Choroid plexus epithelial cell (primary cell): ENCODE data around the gene GTF2A2.
A peak's percentile ranks its signal among the peaks of the same experiment; 100 is the strongest.
"Not testable (repeated sequence)": the region's sequence is repeated elsewhere in the genome, so short reads cannot be mapped to it uniquely, and the experiment has no call there.

Experiments
- DNase-seq: peaks from one replicate; pipeline ENCODE4 v3.0.0-alpha.2; 2010; ENCODE audit warnings: low read depth
- H3K4me3 ChIP-seq: 2 replicates; pipeline ENCODE4 v1.5.1; 2011; ENCODE audit warnings: low read depth, mild to moderate bottlenecking, control low read depth, low read length, moderate library complexity
- CTCF ChIP-seq: conservative IDR thresholded peaks from 2 replicates; pipeline ENCODE4 v1.5.1; 2011; ENCODE audit warnings: low read depth, mild to moderate bottlenecking, control low read depth, inconsistent platforms, low read length, moderate library complexity

The GTF2A2 gene

GRCh38 chr15:59656897-59657634, at the start of gene GTF2A2:
Gene GTF2A2 (minus strand): TSS chr15:59657515. CDS start chr15:59652277, 5,238 bp downstream.
- TF ChIP-seq CTCF, result no peak
- peak within 1 kb of the TSS; percentile 88 for H3K4me3 ChIP-seq
- DNase-seq, result peak; percentile 96

- TF ChIP-seq CTCF, result no peak
- H3K4me3 ChIP-seq, result no peak overlapping the region
- peak; percentile 35 for DNase-seq
Measured at GRCh38 chr15:59703979-59704796, 46.9 kb upstream of the GTF2A2 start.

GRCh38 chr15:59702351-59702750, 45.0 kb upstream of the GTF2A2 start:
- no peak overlapping the region for H3K4me3 ChIP-seq
- no peak for TF ChIP-seq CTCF
- no peak for DNase-seq

GRCh38 chr15:59701880-59702279, 44.6 kb upstream of the GTF2A2 start:
- TF ChIP-seq CTCF, result no peak
- H3K4me3 ChIP-seq, result no peak overlapping the region
- no peak for DNase-seq

- TF ChIP-seq CTCF, result no peak
- no peak overlapping the region for H3K4me3 ChIP-seq
- peak; percentile 25 for DNase-seq
Measured at GRCh38 chr15:59699810-59700431, 42.6 kb upstream of the GTF2A2 start.

GRCh38 chr15:59698065-59698464, 40.8 kb upstream of the GTF2A2 start:
- peak; percentile 29 for DNase-seq
- not testable (repeated sequence) for H3K4me3 ChIP-seq

- no peak for TF ChIP-seq CTCF
- no peak overlapping the region for H3K4me3 ChIP-seq
- DNase-seq, result no peak
Measured at GRCh38 chr15:59696332-59696731, 39.0 kb upstream of the GTF2A2 start.
